A673 (cell line): ENCODE results near the gene GDE1.

Experiments
- EZH2 ChIP-seq: fragments of 200-600 bp; sonication (generic); IDR thresholded peaks from 2 replicates; pipeline ENCODE4 v1.6.1; 2017; ENCODE audit warnings: borderline replicate concordance, low read depth, mild to moderate bottlenecking, mixed read lengths, antibody characterized with exemption, low read length; ENCODE audit not compliant: poor library complexity, severe bottlenecking
- TF ChIP-seq, protein P1 (sequence below): fragments of 300-800, 200-600 bp; sonication (generic); conservative IDR thresholded peaks from 2 replicates; pipeline ENCODE4 v1.5.1; 2017; ENCODE audit warnings: low read depth, mild to moderate bottlenecking, antibody characterized with exemption, low read length, moderate library complexity, mixed read lengths

- TF ChIP-seq, protein P1, sequence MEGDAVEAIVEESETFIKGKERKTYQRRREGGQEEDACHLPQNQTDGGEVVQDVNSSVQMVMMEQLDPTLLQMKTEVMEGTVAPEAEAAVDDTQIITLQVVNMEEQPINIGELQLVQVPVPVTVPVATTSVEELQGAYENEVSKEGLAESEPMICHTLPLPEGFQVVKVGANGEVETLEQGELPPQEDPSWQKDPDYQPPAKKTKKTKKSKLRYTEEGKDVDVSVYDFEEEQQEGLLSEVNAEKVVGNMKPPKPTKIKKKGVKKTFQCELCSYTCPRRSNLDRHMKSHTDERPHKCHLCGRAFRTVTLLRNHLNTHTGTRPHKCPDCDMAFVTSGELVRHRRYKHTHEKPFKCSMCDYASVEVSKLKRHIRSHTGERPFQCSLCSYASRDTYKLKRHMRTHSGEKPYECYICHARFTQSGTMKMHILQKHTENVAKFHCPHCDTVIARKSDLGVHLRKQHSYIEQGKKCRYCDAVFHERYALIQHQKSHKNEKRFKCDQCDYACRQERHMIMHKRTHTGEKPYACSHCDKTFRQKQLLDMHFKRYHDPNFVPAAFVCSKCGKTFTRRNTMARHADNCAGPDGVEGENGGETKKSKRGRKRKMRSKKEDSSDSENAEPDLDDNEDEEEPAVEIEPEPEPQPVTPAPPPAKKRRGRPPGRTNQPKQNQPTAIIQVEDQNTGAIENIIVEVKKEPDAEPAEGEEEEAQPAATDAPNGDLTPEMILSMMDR: no peak
- no peak for TF ChIP-seq EZH2
These were observed 44.5 kb upstream of the GDE1 start for GRCh38 chr16:19566362-19566761.
